Measurements from ENCODE around the gene F2RL3. TPM values are rescaled to one million over a fixed set of nuclear protein-coding genes. Genes with fewer than 3 reads are reported as not detected.

Gene F2RL3
- total and polyA plus RNA-seq, 2 of the 8 experiments (the other 6 are each of a cell fraction or from before 2014, with no cell fraction given), result not detected

DNA sequence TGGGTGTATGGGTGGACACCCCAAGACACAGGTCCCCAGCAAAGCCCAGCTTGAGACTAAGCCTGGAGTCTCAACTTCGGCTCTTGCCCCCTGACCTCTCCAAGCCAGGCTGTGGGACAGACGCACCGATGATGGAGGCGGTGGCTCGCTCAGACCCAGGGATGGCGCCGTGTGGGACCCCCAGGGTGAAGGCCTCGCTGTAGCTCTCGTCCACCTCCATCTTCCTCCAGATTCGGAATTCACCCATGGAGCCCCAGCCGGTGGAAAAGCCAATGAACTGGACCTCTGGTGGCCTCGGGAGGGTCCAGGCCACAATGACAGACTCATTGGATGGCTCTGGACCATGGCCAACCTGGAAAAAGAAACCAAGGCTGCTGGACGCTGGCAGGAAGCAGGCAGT, 39.1 kb downstream of the F2RL3 start:
- TF ChIP-seq HDAC6 (IDR thresholded peaks at IDR 0.05; ENCODE audit: low read depth, low read length) (no peak), GABPA (IDR thresholded peaks at IDR 0.05; ENCODE audit: borderline replicate concordance, insufficient read depth, low read length) (no peak), HDAC2 (IDR thresholded peaks at IDR 0.05; ENCODE audit: borderline replicate concordance in 1 of 2, low read depth in 2 of 2, low read length in 2 of 2) (no peak), CREB1 (IDR thresholded peaks at IDR 0.05) (no peak), SP2 (IDR thresholded peaks at IDR 0.05; ENCODE audit: low read length) (no peak), SIX5 (IDR thresholded peaks at IDR 0.05; ENCODE audit: low read depth, low read length) (no peak), POLR2AphosphoS5 (IDR thresholded peaks at IDR 0.05; ENCODE audit: low read depth, low read length) (no peak), RBBP5 (IDR thresholded peaks at IDR 0.05; ENCODE audit: borderline replicate concordance, low read depth, low read length) (no peak), BACH1 (IDR thresholded peaks at IDR 0.05; ENCODE audit: low read length) (no peak), KDM4A (IDR thresholded peaks at IDR 0.05; ENCODE audit: low read depth, low read length, severe bottlenecking) (no peak), FOSL1 (IDR thresholded peaks at IDR 0.05; ENCODE audit: insufficient read depth, low read depth, low read length) (no peak)
- TF ChIP-seq, protein P1, sequence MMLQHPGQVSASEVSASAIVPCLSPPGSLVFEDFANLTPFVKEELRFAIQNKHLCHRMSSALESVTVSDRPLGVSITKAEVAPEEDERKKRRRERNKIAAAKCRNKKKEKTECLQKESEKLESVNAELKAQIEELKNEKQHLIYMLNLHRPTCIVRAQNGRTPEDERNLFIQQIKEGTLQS (IDR thresholded peaks at IDR 0.05; ENCODE audit: insufficient read depth, low read depth, low read length), result no peak
- TF ChIP-seq, protein P2, sequence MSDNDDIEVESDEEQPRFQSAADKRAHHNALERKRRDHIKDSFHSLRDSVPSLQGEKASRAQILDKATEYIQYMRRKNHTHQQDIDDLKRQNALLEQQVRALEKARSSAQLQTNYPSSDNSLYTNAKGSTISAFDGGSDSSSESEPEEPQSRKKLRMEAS (IDR thresholded peaks at IDR 0.05), result no peak
- no peak for FAIRE-seq

More for the DNA sequence above, 39.1 kb downstream of the F2RL3 start:
- H2AFZ ChIP-seq (ENCODE audit: low read length), result no peak overlapping the region
- H3K27me3 ChIP-seq (replicated peaks in 1 of 4; ENCODE audit: control insufficient read depth in 3 of 4, extremely low read depth in 1 of 4, insufficient read depth in 3 of 4, low read length in 3 of 4), result no peaks in the 10 kb centered on the region
- H2BK15ac ChIP-seq (ENCODE audit: low read length), result no peak overlapping the region
- ChIA-PET POLR2A (ENCODE audit: partially characterized antibody) (no interaction called here), CTCF (ENCODE audit: partially characterized antibody) (no interaction called here)
- no peak overlapping the region for H4K8ac ChIP-seq (ENCODE audit: extremely low read depth, insufficient read depth, low read length)
- no peaks in the 10 kb centered on the region for H4K20me1 ChIP-seq (replicated peaks in 1 of 2; ENCODE audit: control insufficient read depth in 1 of 2, insufficient read depth in 2 of 2, low read length in 2 of 2)
- no peak for DNase-seq (ENCODE audit: low read depth in 1 of 2, low spot score in 2 of 2)
- H3K56ac ChIP-seq (replicated peaks; ENCODE audit: insufficient read length, low read depth, low read length), result no peak overlapping the region
- H3K4me3 ChIP-seq (ENCODE audit: extremely low read depth in 1 of 4, insufficient read depth in 2 of 4, low read depth in 3 of 4, low read length in 4 of 4), result no peak overlapping the region
- H3K36me3 ChIP-seq (ENCODE audit: control insufficient read depth in 2 of 4, insufficient read depth in 4 of 4, low read length in 3 of 4), result no peaks in the 10 kb centered on the region
- H3K4me2 ChIP-seq (ENCODE audit: insufficient read depth in 1 of 2, low read depth in 2 of 2, low read length in 2 of 2), result no peak overlapping the region
- H2BK20ac ChIP-seq (ENCODE audit: low read length), result no peak overlapping the region
- H3K4ac ChIP-seq (replicated peaks; ENCODE audit: insufficient read length, low read depth, low read length), result no peak overlapping the region
- H3K79me2 ChIP-seq (ENCODE audit: control insufficient read depth in 1 of 2, insufficient read depth in 2 of 2, low read length in 2 of 2), result no peaks in the 10 kb centered on the region
- no peaks in the 10 kb centered on the region for H3K79me1 ChIP-seq (ENCODE audit: low read depth, low read length)
- no peak overlapping the region for H3K27ac ChIP-seq (ENCODE audit: low read depth, low read length)
- H3K23ac ChIP-seq (ENCODE audit: insufficient read length), result no peak overlapping the region
- no peak overlapping the region for H3K14ac ChIP-seq (ENCODE audit: insufficient read length)
- no peak overlapping the region for H2BK120ac ChIP-seq (replicated peaks; ENCODE audit: low read depth, low read length)
- H4K91ac ChIP-seq (replicated peaks; ENCODE audit: insufficient read length, low read length), result no peak overlapping the region
- no peak overlapping the region for H3K9ac ChIP-seq (replicated peaks in 1 of 4; ENCODE audit: extremely low read depth in 1 of 4, low read depth in 3 of 4, low read length in 3 of 4)
- H3K18ac ChIP-seq (ENCODE audit: extremely low read depth, low read length), result no peak overlapping the region
- no peaks in the 10 kb centered on the region for H3K4me1 ChIP-seq (replicated peaks in 1 of 4; ENCODE audit: control insufficient read depth in 3 of 4, insufficient read depth in 4 of 4, low read length in 3 of 4)
- H2AK5ac ChIP-seq (ENCODE audit: low read depth, low read length), result no peak overlapping the region
- H2BK5ac ChIP-seq (ENCODE audit: low read depth, low read length), result no peak overlapping the region
- no peak overlapping the region for H2BK12ac ChIP-seq (ENCODE audit: low read depth, low read length)
- no peaks in the 10 kb centered on the region for H3K23me2 ChIP-seq (ENCODE audit: low read depth, low read length)
- 81% methylated on average over 12 of the region's 13 CpGs; no CpG with 5 or more reads in 1 of the 2 experiments for WGBS, 2 experiments (ENCODE audit: extremely low coverage in 1 of 2, insufficient coverage in 1 of 2, insufficient read length in 1 of 2, insufficient replicate concordance in 2 of 2, low coverage in 1 of 2, low lambda C conversion rate in 2 of 2, missing lambda C conversion rate in 1 of 2)
- peaks cover 8 to 9% of the 10 kb centered on the region in 2 experiments; a peak in 2 of 4 replicates for H3K9me3 ChIP-seq (ENCODE audit: insufficient read depth in 2 of 2, low read depth in 1 of 2, low read length in 1 of 2)
- H4K5ac ChIP-seq (ENCODE audit: insufficient read length, low read depth, low read length), result no peak overlapping the region

All from H1 (cell line).